GM23248 (cell line): ENCODE data around the gene NAV2. TPM values are rescaled to one million over a fixed set of nuclear protein-coding genes. Genes with fewer than 3 reads are reported as not detected.

Experiments used
- DNase-seq: peaks from one replicate; pipeline ENCODE4 v3.0.0-alpha.2; 2015
- H2AFZ ChIP-seq: fragments of 200-600 bp; sonication (generic); 2 replicates; pipeline ENCODE4 v1.6.1; 2016; ENCODE audit warnings: antibody characterized with exemption
- H3F3A ChIP-seq: fragments of 200-600 bp; sonication (generic); 2 replicates; pipeline ENCODE4 v1.6.1; 2016; ENCODE audit warnings: mild to moderate bottlenecking, antibody characterized with exemption, mixed run types; ENCODE audit not compliant: insufficient read depth
- H3K27ac ChIP-seq: fragments of 200-600 bp; sonication (generic); 2 replicates; pipeline ENCODE4 v1.5.1; 2016; ENCODE audit warnings: mild to moderate bottlenecking
- H3K27me3 ChIP-seq: fragments of 200-600 bp; sonication (generic); replicated peaks from 2 replicates; pipeline ENCODE4 v1.6.1; 2016; ENCODE audit warnings: mild to moderate bottlenecking; ENCODE audit not compliant: insufficient read depth
- H3K36me3 ChIP-seq: fragments of 200-600 bp; sonication (generic); 2 replicates; pipeline ENCODE4 v1.6.1; 2016; ENCODE audit warnings: low read depth, mild to moderate bottlenecking
- H3K4me1 ChIP-seq: fragments of 200-600 bp; sonication (generic); 2 replicates; pipeline ENCODE4 v1.6.1; 2016; ENCODE audit warnings: mild to moderate bottlenecking; ENCODE audit not compliant: insufficient read depth
- H3K4me2 ChIP-seq: fragments of 200-600 bp; sonication (generic); one replicate; pipeline ENCODE4 v1.6.1; 2016; ENCODE audit warnings: mild to moderate bottlenecking; ENCODE audit not compliant: unreplicated experiment
- H3K4me3 ChIP-seq: fragments of 200-600 bp; sonication (generic); 2 replicates; pipeline ENCODE4 v1.5.1; 2016; ENCODE audit warnings: mild to moderate bottlenecking
- H3K79me2 ChIP-seq: fragments of 200-600 bp; sonication (generic); 2 replicates; pipeline ENCODE4 v1.6.1; 2016; ENCODE audit warnings: mild to moderate bottlenecking; ENCODE audit not compliant: insufficient read depth
- H3K9ac ChIP-seq: fragments of 200-600 bp; sonication (generic); 2 replicates; pipeline ENCODE4 v1.6.1; 2016; ENCODE audit warnings: mild to moderate bottlenecking
- H3K9me2 ChIP-seq: fragments of 200-600 bp; sonication (generic); 2 replicates; pipeline ENCODE4 v1.6.1; 2016; ENCODE audit warnings: mixed run types, mild to moderate bottlenecking, moderate library complexity; ENCODE audit not compliant: insufficient read depth
- H3K9me3 ChIP-seq: fragments of 200-600 bp; sonication (generic); one replicate; pipeline ENCODE4 v1.6.1; 2017; ENCODE audit warnings: low read depth
- H4K20me1 ChIP-seq: fragments of 200-600 bp; sonication (generic); 2 replicates; pipeline ENCODE4 v1.6.0; 2016; ENCODE audit not compliant: insufficient read depth
- EZH2 ChIP-seq: fragments of 200-600 bp; sonication (generic); IDR thresholded peaks from 2 replicates; pipeline ENCODE4 v1.6.1; 2018; ENCODE audit warnings: antibody characterized with exemption, mild to moderate bottlenecking; ENCODE audit not compliant: insufficient read depth, poor library complexity, severe bottlenecking
- EZH2phosphoT487 ChIP-seq: fragments of 200-600 bp; sonication (generic); IDR thresholded peaks from 2 replicates; pipeline ENCODE4 v1.6.1; 2018; ENCODE audit warnings: antibody characterized with exemption, moderate library complexity, mild to moderate bottlenecking, low read depth; ENCODE audit not compliant: insufficient read depth
- WGBS, 2 experiments: methylation state at CpG; one replicate each; pipeline ENCODE4 v1.1.6; 2015 to 2017; ENCODE audit warnings: low lambda C conversion rate in 2 of 2, low coverage in 1 of 2; ENCODE audit errors: missing lambda C conversion rate in 2 of 2; 5-methylcytosine and 5-hydroxymethylcytosine counted together
- in situ Hi-C: fragments of 300-500 bp; cut with MboI; formaldehyde crosslinking; loops from 2 replicates; pipeline ENCODE4 v1.15.0; 2020
- polyA plus RNA-seq: library from polyadenylated mRNA; unstranded; fragments of >200 nt; fragmentation: Nextera tagmentation; extraction: Ambion mirVana; gene quantifications from 2 replicates; pipeline ENCODE4 v1.2.1, GENCODE V29; 2016
- total RNA-seq: library from RNA; depleted of rRNA; stranded (reverse); fragments of >200 nt; shearing (Covaris generic); gene quantifications from 2 replicates; pipeline ENCODE4 v1.2.3, GENCODE V29; 2014

Gene NAV2
- total and polyA plus RNA-seq, 2 experiments from 2014 or later, result 5.7 to 11.9 TPM

GRCh38 chr11:19683862-19684491 is 28.7 kb upstream of the NAV2 start:
- Histone ChIP-seq H3K27ac (peak overlapping the region; percentile 25; the same call in 1 of the 2 replicates), H3K79me2 (no peaks in the 10 kb centered on the region), H4K20me1 (no peaks in the 10 kb centered on the region), H3K9me3 (no peaks in the 10 kb centered on the region), H3K4me2 (peak overlapping the region; percentile 2), H3K9me2 (no peaks in the 10 kb centered on the region), H3K9ac (no peak overlapping the region), H3F3A (peaks cover 19% of the 10 kb centered on the region; the same call in 1 of the 2 replicates), H3K27me3 (no peaks in the 10 kb centered on the region), H2AFZ (no peak overlapping the region), H3K36me3 (no peaks in the 10 kb centered on the region), H3K4me1 (peaks cover 38% of the 10 kb centered on the region), H3K4me3 (no peak overlapping the region)
- 60 to 65% methylated on average over 2 of the region's 2 CpGs for WGBS, 2 experiments
- no peak for DNase-seq
- in situ Hi-C loops, result no loop called here
- no peak for TF ChIP-seq EZH2phosphoT487
- no peak for TF ChIP-seq EZH2

- DNase-seq, result no peak
- Histone ChIP-seq H3F3A (peaks cover 10% of the 10 kb centered on the region; the same call in 1 of the 2 replicates), H3K4me2 (no peak overlapping the region), H3K9me2 (no peaks in the 10 kb centered on the region), H4K20me1 (no peaks in the 10 kb centered on the region), H2AFZ (no peak overlapping the region), H3K4me1 (peaks cover 21% of the 10 kb centered on the region), H3K4me3 (no peak overlapping the region), H3K9ac (no peak overlapping the region), H3K27me3 (no peaks in the 10 kb centered on the region), H3K27ac (no peak overlapping the region), H3K36me3 (no peaks in the 10 kb centered on the region), H3K9me3 (no peaks in the 10 kb centered on the region), H3K79me2 (no peaks in the 10 kb centered on the region)
- in situ Hi-C loops, result no loop called here
- WGBS, 2 experiments, result 88 to 96% methylated on average over 1 of the region's 1 CpG
- TF ChIP-seq EZH2phosphoT487 (no peak), EZH2 (no peak)
Measured at GRCh38 chr11:19686234-19686633, 26.4 kb upstream of the NAV2 start.

DNA sequence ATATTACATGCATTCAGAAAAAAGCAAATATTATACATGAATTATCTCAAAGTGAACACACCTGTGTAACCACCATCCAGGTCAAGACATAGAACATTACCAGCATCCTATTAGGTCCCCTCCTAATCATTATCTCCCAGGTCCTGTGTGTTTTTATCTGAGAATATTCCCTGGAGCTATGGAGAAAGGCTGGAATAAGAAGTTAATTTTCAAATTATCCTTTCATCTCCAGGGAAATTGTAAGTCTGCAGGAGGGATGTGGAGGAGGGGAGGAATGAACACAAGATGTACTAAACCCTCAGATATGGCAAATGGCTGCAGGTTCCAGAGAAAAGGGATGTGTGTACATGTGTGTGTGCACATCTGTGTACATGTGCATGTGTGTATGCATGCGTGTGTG is 25.2 kb upstream of the NAV2 start:
- Histone ChIP-seq H2AFZ (no peak overlapping the region), H3F3A (0 out of 2 replicates have a peak, but pooled peaks cover 8% of the 10 kb centered on the region), H3K9me2 (no peaks in the 10 kb centered on the region), H3K27me3 (no peaks in the 10 kb centered on the region), H3K79me2 (no peaks in the 10 kb centered on the region), H3K4me1 (peaks cover 17% of the 10 kb centered on the region), H3K9me3 (no peaks in the 10 kb centered on the region), H4K20me1 (no peaks in the 10 kb centered on the region), H3K4me3 (no peak overlapping the region), H3K36me3 (no peaks in the 10 kb centered on the region), H3K27ac (no peak overlapping the region), H3K9ac (no peak overlapping the region), H3K4me2 (no peak overlapping the region)
- DNase-seq, result no peak
- TF ChIP-seq EZH2phosphoT487, result no peak
- TF ChIP-seq EZH2, result no peak
- in situ Hi-C loops, result no loop called here
- WGBS, 2 experiments, result 95 to 100% methylated on average over 1 of the region's 1 CpG

- in situ Hi-C loops, result no loop called here
- no peaks in the 10 kb centered on the region for H3K9me2 ChIP-seq
- no peak overlapping the region for H3K27ac ChIP-seq
- no peak for DNase-seq
- 70 to 76% methylated on average over 8 of the region's 8 CpGs for whole genome bisulfite sequencing, 2 experiments
- H3K4me2 ChIP-seq, result no peak overlapping the region
- no peak overlapping the region for H2AFZ ChIP-seq
- H3F3A ChIP-seq, result no peaks in the 10 kb centered on the region
- H3K9ac ChIP-seq, result no peak overlapping the region
- TF ChIP-seq EZH2, result no peak
- TF ChIP-seq EZH2phosphoT487, result no peak
- H3K4me3 ChIP-seq, result no peak overlapping the region
- no peaks in the 10 kb centered on the region for H3K79me2 ChIP-seq
- H4K20me1 ChIP-seq, result no peaks in the 10 kb centered on the region
- H3K4me1 ChIP-seq, result no peaks in the 10 kb centered on the region
- no peaks in the 10 kb centered on the region for H3K9me3 ChIP-seq
- no peaks in the 10 kb centered on the region for H3K27me3 ChIP-seq
- H3K36me3 ChIP-seq, result no peaks in the 10 kb centered on the region
Measured at GRCh38 chr11:19689281-19690000, 23.2 kb upstream of the NAV2 start.
